Activated CD4-positive, alpha-beta T cell treated with anti-CD3 and anti-CD28 coated beads, Interleukin-2, amount 10 ng/mL, durations not matched to agents 24 days and 14 days (primary cell): ENCODE data around the gene RTEL1. TPM values are rescaled to one million over a fixed set of nuclear protein-coding genes. Genes with fewer than 3 reads are reported as not detected.
A peak's percentile ranks its signal among the peaks of the same experiment; 100 is the strongest.

Source experiments
- DNase-seq: peaks from one replicate; pipeline ENCODE4 v3.0.0; 2022
- H3K27ac Mint-ChIP-seq: one replicate; pipeline ENCODE4 v1.8.0; 2022; ENCODE audit warnings: mild to moderate bottlenecking, mixed read lengths
- H3K27me3 Mint-ChIP-seq: one replicate; pipeline ENCODE4 v1.8.0; 2022; ENCODE audit warnings: mixed read lengths
- H3K36me3 Mint-ChIP-seq: one replicate; pipeline ENCODE4 v1.8.0; 2022; ENCODE audit warnings: low read depth, mild to moderate bottlenecking, mixed read lengths
- H3K4me1 Mint-ChIP-seq: one replicate; pipeline ENCODE4 v1.8.0; 2021; ENCODE audit warnings: mixed read lengths
- H3K4me3 Mint-ChIP-seq: one replicate; pipeline ENCODE4 v1.8.0; 2022; ENCODE audit warnings: mild to moderate bottlenecking, moderate library complexity, mixed read lengths
- H3K9me3 Mint-ChIP-seq: one replicate; pipeline ENCODE4 v1.8.0; 2021; ENCODE audit warnings: mixed read lengths
- intact Hi-C: fragments of 100-400 bp; cut with micrococcal nuclease; formaldehyde crosslinking; loops from one replicate; pipeline ENCODE4 v1.15.1; 2023
- total RNA-seq: library from RNA; stranded (reverse); gene quantifications from 2 replicates; pipeline ENCODE4 v1.2.3, GENCODE V29; 2022

RTEL1 gene
- total RNA-seq, 1 donor from 2014 or later: 64.7 TPM

GRCh38 chr20:63696628-63697356 lies 38.7 kb downstream of the RTEL1 start, which contains the start of gene TNFRSF6B:
Gene TNFRSF6B, plus strand, starts transcription at chr20:63696652. Its CDS starts 116 bp downstream, at chr20:63696768.
- intact Hi-C loops: no loop called here
- Mint-ChIP-seq H3K27ac (no peak within 1 kb of the TSS), H3K4me3 (no peak within 1 kb of the TSS), H3K4me1 (peaks cover 11% of the 10 kb centered on the region), H3K27me3 (no peaks in the 10 kb centered on the region), H3K9me3 (no peaks in the 10 kb centered on the region), H3K36me3 (peaks cover 20% of the 10 kb centered on the region)
- DNase-seq: no peak

- H3K4me1 Mint-ChIP-seq: peaks cover 11% of the 10 kb centered on the region
- DNase-seq: no peak
- H3K9me3 Mint-ChIP-seq: no peaks in the 10 kb centered on the region
- no peak overlapping the region for H3K27ac Mint-ChIP-seq
- peaks cover 19% of the 10 kb centered on the region for H3K36me3 Mint-ChIP-seq
- H3K4me3 Mint-ChIP-seq: no peak overlapping the region
- no peaks in the 10 kb centered on the region for H3K27me3 Mint-ChIP-seq
- intact Hi-C loops: no loop called here
Measured at GRCh38 chr20:63697357-63697867, 39.3 kb downstream of the RTEL1 start.

GRCh38 chr20:63697868-63698545 lies 39.9 kb downstream of the RTEL1 start:
- DNase-seq: no peak
- no peaks in the 10 kb centered on the region for H3K27me3 Mint-ChIP-seq
- peaks cover 14% of the 10 kb centered on the region for H3K36me3 Mint-ChIP-seq
- H3K4me1 Mint-ChIP-seq: peaks cover 11% of the 10 kb centered on the region
- H3K9me3 Mint-ChIP-seq: no peaks in the 10 kb centered on the region
- H3K27ac Mint-ChIP-seq: no peak overlapping the region
- intact Hi-C loops: no loop called here
- H3K4me3 Mint-ChIP-seq: no peak overlapping the region

- peak; percentile 71 for DNase-seq
Measured at GRCh38 chr20:63698739-63699465, 40.8 kb downstream of the RTEL1 start.

GRCh38 chr20:63699466-63700198 lies 41.5 kb downstream of the RTEL1 start:
- H3K36me3 Mint-ChIP-seq: peaks cover 11% of the 10 kb centered on the region
- H3K27ac Mint-ChIP-seq: peak overlapping the region; percentile 84
- intact Hi-C loops: no loop called here
- H3K27me3 Mint-ChIP-seq: no peaks in the 10 kb centered on the region
- peak overlapping the region; percentile 26 for H3K4me3 Mint-ChIP-seq
- H3K4me1 Mint-ChIP-seq: peaks cover 9% of the 10 kb centered on the region
- no peak for DNase-seq
- no peaks in the 10 kb centered on the region for H3K9me3 Mint-ChIP-seq

More at GRCh38 chr20:63698739-63699465, 40.8 kb downstream of the RTEL1 start:
- peaks cover 9% of the 10 kb centered on the region for H3K4me1 Mint-ChIP-seq
- peak overlapping the region; percentile 26 for H3K4me3 Mint-ChIP-seq
- H3K27me3 Mint-ChIP-seq: no peaks in the 10 kb centered on the region
- no peaks in the 10 kb centered on the region for H3K9me3 Mint-ChIP-seq
- H3K36me3 Mint-ChIP-seq: peaks cover 11% of the 10 kb centered on the region
- intact Hi-C loops: no loop called here
- peak overlapping the region; percentile 84 for H3K27ac Mint-ChIP-seq

- intact Hi-C loops: no loop called here
- H3K4me3 Mint-ChIP-seq: no peak overlapping the region
Measured at GRCh38 chr20:63700199-63701050, 42.3 kb downstream of the RTEL1 start.

GRCh38 chr20:63701051-63701328 lies 42.9 kb downstream of the RTEL1 start:
- Mint-ChIP-seq H3K36me3 (peaks cover 23% of the 10 kb centered on the region), H3K4me1 (peaks cover 13% of the 10 kb centered on the region), H3K9me3 (no peaks in the 10 kb centered on the region), H3K4me3 (no peak overlapping the region), H3K27me3 (no peaks in the 10 kb centered on the region), H3K27ac (peak overlapping the region; percentile 34)
- intact Hi-C loops: no loop called here
- no peak for DNase-seq

More at GRCh38 chr20:63700199-63701050, 42.3 kb downstream of the RTEL1 start:
- peaks cover 11% of the 10 kb centered on the region for H3K4me1 Mint-ChIP-seq
- H3K36me3 Mint-ChIP-seq: peaks cover 17% of the 10 kb centered on the region
- H3K9me3 Mint-ChIP-seq: no peaks in the 10 kb centered on the region
- H3K27me3 Mint-ChIP-seq: no peaks in the 10 kb centered on the region
- peak overlapping the region; percentile 41 for H3K27ac Mint-ChIP-seq
- DNase-seq: no peak

DNA sequence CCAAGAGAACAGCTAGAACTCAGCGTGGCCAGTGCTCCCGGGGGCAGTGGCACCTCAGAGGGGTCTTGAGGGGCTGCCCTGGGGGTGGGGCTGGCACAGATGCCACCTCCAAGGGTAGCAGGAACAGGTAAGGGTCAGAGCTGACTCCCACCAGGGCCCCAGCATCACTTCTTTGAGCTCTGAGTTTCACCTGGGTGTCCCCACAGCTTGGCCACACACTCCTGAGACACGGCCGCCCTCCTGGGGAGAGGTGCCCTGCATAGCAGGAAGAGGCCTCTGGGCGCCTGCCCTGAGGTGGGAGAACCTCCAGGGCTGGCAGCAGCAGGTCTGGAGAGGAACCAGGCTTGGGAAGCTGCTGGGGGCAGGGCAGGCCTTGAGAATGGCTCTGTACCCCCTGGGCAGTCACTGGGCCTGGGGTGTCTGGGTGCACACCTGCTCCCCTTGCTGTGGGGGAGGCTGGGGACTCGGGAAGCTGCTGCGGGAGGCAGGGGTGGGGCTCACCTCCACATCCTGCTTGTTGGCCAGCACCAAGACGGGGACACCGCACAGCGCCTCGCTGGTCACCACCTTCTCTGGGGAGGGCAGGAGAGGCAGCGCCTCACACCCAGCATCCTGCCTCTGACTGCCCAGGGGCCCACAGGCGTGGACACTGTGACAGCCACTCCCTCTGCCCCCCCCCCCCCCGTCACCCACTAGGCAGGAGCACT lies 43.4 kb downstream of the RTEL1 start:
- peaks cover 15% of the 10 kb centered on the region for H3K4me1 Mint-ChIP-seq
- peaks cover 22% of the 10 kb centered on the region for H3K36me3 Mint-ChIP-seq
- DNase-seq: no peak
- intact Hi-C loops: no loop called here
- no peaks in the 10 kb centered on the region for H3K9me3 Mint-ChIP-seq
- no peak overlapping the region for H3K4me3 Mint-ChIP-seq
- peak overlapping the region; percentile 34 for H3K27ac Mint-ChIP-seq
- no peaks in the 10 kb centered on the region for H3K27me3 Mint-ChIP-seq

DNA sequence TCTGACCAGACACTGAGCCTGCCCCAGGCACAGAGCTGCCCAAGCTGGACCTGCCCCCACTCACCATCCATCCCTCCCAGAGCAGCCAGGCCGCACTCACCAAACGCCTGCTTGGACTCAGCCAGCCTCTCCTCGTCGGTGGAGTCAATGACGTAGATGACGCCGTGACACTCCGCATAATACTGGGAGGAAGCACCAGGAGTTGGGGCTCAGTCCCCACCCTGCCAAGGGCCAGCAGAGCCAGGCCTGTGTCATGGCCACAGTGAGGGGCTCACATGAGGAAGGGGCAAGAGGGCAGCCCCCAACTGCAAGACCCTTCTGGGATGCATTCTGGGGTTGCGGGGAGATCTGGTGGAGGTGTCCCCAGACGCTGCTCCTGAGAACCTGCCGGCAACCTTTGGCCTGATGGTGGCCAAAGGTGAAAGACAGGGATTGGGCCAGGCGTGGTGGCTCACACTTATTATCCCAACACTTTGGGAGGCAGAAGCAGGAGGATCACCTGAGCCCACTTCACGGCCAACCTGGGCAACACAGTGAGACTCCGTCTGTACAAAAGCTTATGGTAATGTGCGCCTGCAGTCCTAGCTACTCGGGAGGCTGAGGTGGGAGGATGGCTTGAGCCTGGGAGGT lies 44.0 kb downstream of the RTEL1 start:
- peaks cover 19% of the 10 kb centered on the region for H3K4me1 Mint-ChIP-seq
- H3K27ac Mint-ChIP-seq: no peak overlapping the region
- peaks cover 26% of the 10 kb centered on the region for H3K36me3 Mint-ChIP-seq
- no peak overlapping the region for H3K4me3 Mint-ChIP-seq
- H3K27me3 Mint-ChIP-seq: no peaks in the 10 kb centered on the region
- DNase-seq: no peak
- H3K9me3 Mint-ChIP-seq: no peaks in the 10 kb centered on the region
- intact Hi-C loops: no loop called here

GRCh38 chr20:63702751-63703470 lies 44.8 kb downstream of the RTEL1 start:
- DNase-seq: no peak
- Mint-ChIP-seq H3K4me1 (peaks cover 16% of the 10 kb centered on the region), H3K27me3 (no peaks in the 10 kb centered on the region), H3K9me3 (no peaks in the 10 kb centered on the region), H3K4me3 (no peak overlapping the region), H3K27ac (no peak overlapping the region), H3K36me3 (peaks cover 24% of the 10 kb centered on the region)
- intact Hi-C loops: no loop called here

GRCh38 chr20:63703471-63703975 lies 45.4 kb downstream of the RTEL1 start:
- intact Hi-C loops: no loop called here
- Mint-ChIP-seq H3K9me3 (no peaks in the 10 kb centered on the region), H3K4me3 (no peak overlapping the region), H3K36me3 (peaks cover 25% of the 10 kb centered on the region), H3K27me3 (no peaks in the 10 kb centered on the region), H3K27ac (no peak overlapping the region), H3K4me1 (peaks cover 18% of the 10 kb centered on the region)
- no peak for DNase-seq
